ENCODE data around the gene UAP1L1. TPM values are rescaled to one million over a fixed set of nuclear protein-coding genes. Genes with fewer than 3 reads are reported as not detected.

Gene UAP1L1
- total and polyA plus RNA-seq, 2 of the 4 experiments (the other 2 are of a cell fraction), result 2.3 to 9.8 TPM

DNA sequence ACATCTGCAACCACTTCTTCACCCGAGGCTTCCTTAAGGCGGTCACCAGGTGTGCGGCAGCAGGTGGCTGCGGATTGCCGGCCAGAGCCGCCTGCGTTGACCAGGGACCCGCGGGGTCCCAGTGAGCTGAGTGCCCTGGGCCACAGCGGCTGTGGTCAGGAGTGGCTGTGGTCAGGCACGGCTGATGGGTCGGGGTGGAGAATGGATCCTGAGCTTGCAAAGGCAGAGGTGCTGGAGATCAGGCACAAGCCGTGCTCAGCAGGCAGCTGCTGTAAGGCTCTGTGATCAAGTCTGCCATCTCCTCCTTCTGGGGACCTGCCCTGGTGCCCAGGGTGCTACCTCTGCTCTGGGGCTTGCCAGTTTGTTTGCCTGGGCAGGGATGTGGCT, 2.1 kb downstream of the UAP1L1 start:
- no peak for ATAC-seq (ENCODE audit: low read depth)
- H2AFZ ChIP-seq (replicated peaks; ENCODE audit: low read length, poor library complexity), result no peak overlapping the region

More for the DNA sequence above, 2.1 kb downstream of the UAP1L1 start:
- peaks cover 24% of the 10 kb centered on the region; the same call in 1 of the 2 replicates for H3K36me3 ChIP-seq (ENCODE audit: control insufficient read depth, insufficient read depth, low read length)
- no peaks in the 10 kb centered on the region for H3K27me3 ChIP-seq (ENCODE audit: control insufficient read depth, insufficient read depth, low read length)
- dilution Hi-C loops (cut with HindIII; ENCODE audit: low sequenced_read_pairs, unreplicated experiment), result no loop called here
- H3K4ac ChIP-seq (ENCODE audit: low read depth, low read length), result no peak overlapping the region
- no peak overlapping the region for H3K4me3 ChIP-seq (ENCODE audit: insufficient read depth, low read depth, low read length)
- no peak overlapping the region for H3K27ac ChIP-seq (ENCODE audit: insufficient read depth, low read length)
- no peaks in the 10 kb centered on the region for H3K9me3 ChIP-seq (ENCODE audit: control insufficient read depth, insufficient read depth, low read length)
- H2AK5ac ChIP-seq (ENCODE audit: low read depth, low read length), result no peak overlapping the region; the same call in 1 of the 2 replicates
- peaks cover 12% of the 10 kb centered on the region for H3K4me1 ChIP-seq (ENCODE audit: control insufficient read depth, insufficient read depth, low read length)
- H3K9ac ChIP-seq (ENCODE audit: low read depth, low read length), result no peak overlapping the region
- no peak overlapping the region for H2BK20ac ChIP-seq (ENCODE audit: low read depth, low read length)
- in situ Hi-C loops (cut with MboI; ENCODE audit: low sequenced_read_pairs), result no loop called here
- no peak for TF ChIP-seq POLR2A (IDR thresholded peaks at IDR 0.05; ENCODE audit: low read depth, low read length)
- no peak for TF ChIP-seq SMC3 (IDR thresholded peaks at IDR 0.05; ENCODE audit: low read depth, low read length)
- TF ChIP-seq MAZ (IDR thresholded peaks at IDR 0.05; ENCODE audit: borderline replicate concordance, low read depth, low read length), result no peak
- no peak for TF ChIP-seq MXI1 (IDR thresholded peaks at IDR 0.05; ENCODE audit: borderline replicate concordance, low read depth, low read length)
- TF ChIP-seq CHD1 (IDR thresholded peaks at IDR 0.05; ENCODE audit: low read depth, low read length), result no peak
- no peak for TF ChIP-seq CEBPB (IDR thresholded peaks at IDR 0.05; ENCODE audit: low read depth, low read length)
- TF ChIP-seq, protein P1, sequence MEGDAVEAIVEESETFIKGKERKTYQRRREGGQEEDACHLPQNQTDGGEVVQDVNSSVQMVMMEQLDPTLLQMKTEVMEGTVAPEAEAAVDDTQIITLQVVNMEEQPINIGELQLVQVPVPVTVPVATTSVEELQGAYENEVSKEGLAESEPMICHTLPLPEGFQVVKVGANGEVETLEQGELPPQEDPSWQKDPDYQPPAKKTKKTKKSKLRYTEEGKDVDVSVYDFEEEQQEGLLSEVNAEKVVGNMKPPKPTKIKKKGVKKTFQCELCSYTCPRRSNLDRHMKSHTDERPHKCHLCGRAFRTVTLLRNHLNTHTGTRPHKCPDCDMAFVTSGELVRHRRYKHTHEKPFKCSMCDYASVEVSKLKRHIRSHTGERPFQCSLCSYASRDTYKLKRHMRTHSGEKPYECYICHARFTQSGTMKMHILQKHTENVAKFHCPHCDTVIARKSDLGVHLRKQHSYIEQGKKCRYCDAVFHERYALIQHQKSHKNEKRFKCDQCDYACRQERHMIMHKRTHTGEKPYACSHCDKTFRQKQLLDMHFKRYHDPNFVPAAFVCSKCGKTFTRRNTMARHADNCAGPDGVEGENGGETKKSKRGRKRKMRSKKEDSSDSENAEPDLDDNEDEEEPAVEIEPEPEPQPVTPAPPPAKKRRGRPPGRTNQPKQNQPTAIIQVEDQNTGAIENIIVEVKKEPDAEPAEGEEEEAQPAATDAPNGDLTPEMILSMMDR (conservative IDR thresholded peaks at IDR 0.05; ENCODE audit: low read depth, low read length), result no peak
- no peak for TF ChIP-seq RCOR1 (IDR thresholded peaks at IDR 0.05; ENCODE audit: insufficient replicate concordance, low read length)
- TF ChIP-seq NFE2L2 (IDR thresholded peaks at IDR 0.05; ENCODE audit: low read depth, low read length), result no peak
- TF ChIP-seq BHLHE40 (IDR thresholded peaks at IDR 0.05; ENCODE audit: low read depth, low read length), result no peak
- no peak for TF ChIP-seq RFX5 (IDR thresholded peaks at IDR 0.05; ENCODE audit: low read depth, low read length)
- no peak for TF ChIP-seq RAD21 (IDR thresholded peaks at IDR 0.05; ENCODE audit: low read length)
- H3K14ac ChIP-seq (replicated peaks; ENCODE audit: low read depth, low read length), result no peak overlapping the region
- H3K56ac ChIP-seq (ENCODE audit: extremely low read depth, insufficient read depth, low read length), result no peak overlapping the region
- no peak overlapping the region for H3K18ac ChIP-seq (ENCODE audit: low read depth, low read length)
- DNase-seq, result no peak
- no TSS peak for BruUV-seq (replicated peaks)
- no peak overlapping the region for H2BK5ac ChIP-seq (ENCODE audit: low read depth, low read length, poor library complexity, severe bottlenecking)
- H4K8ac ChIP-seq (ENCODE audit: low read depth in 2 of 2, low read length in 2 of 2), result no peak overlapping the region
- H2BK120ac ChIP-seq (ENCODE audit: low read depth, low read length), result no peak overlapping the region
- H3K9me1 ChIP-seq (ENCODE audit: insufficient read depth, low read length), result peaks cover 6% of the 10 kb centered on the region
- H4K91ac ChIP-seq (ENCODE audit: insufficient read depth, low read depth, low read length), result no peak overlapping the region
- intact Hi-C loops (cut with micrococcal nuclease), result no loop called here
- H4K20me1 ChIP-seq (ENCODE audit: insufficient read depth, low read length), result peaks cover 10% of the 10 kb centered on the region
- no peak overlapping the region for H4K5ac ChIP-seq (ENCODE audit: low read depth, low read length)
- ChIA-PET CTCF (no interaction called here), POLR2A (ENCODE audit: unreplicated experiment) (no interaction called here)
- H3K79me1 ChIP-seq (ENCODE audit: low read depth in 1 of 2, low read length in 2 of 2), result peaks cover 8 to 40% of the 10 kb centered on the region in 2 experiments
- H3K23ac ChIP-seq (ENCODE audit: low read depth, low read length), result no peak overlapping the region
- WGBS, 2 experiments (ENCODE audit: extremely low coverage in 2 of 2, insufficient read length in 1 of 2), result 84% methylated on average over 9 of the region's 13 CpGs; no CpG with 5 or more reads in 1 of the 2 experiments
- no peak overlapping the region for H2BK15ac ChIP-seq (ENCODE audit: low read depth, low read length)
- no peak overlapping the region for H3K4me2 ChIP-seq (ENCODE audit: low read depth, low read length)
- H2AK9ac ChIP-seq (replicated peaks; ENCODE audit: low read depth, low read length, poor library complexity), result peak overlapping the region; percentile 65
